Type B pancreatic cell (in vitro differentiated cells): ENCODE measurements around the gene ADAMTSL3. TPM values are rescaled to one million over a fixed set of nuclear protein-coding genes. Genes with fewer than 3 reads are reported as not detected.

Experiments used
- DNase-seq: peaks from one replicate; pipeline ENCODE4 v3.0.0; 2021; ENCODE audit warnings: mixed read lengths; ENCODE audit not compliant: unreplicated experiment; ENCODE audit errors: extremely low spot score
- H3K27ac Mint-ChIP-seq: 2 replicates; pipeline ENCODE4 v1.8.0; 2021; ENCODE audit warnings: mild to moderate bottlenecking, mixed read lengths
- H3K27me3 Mint-ChIP-seq: 2 replicates; pipeline ENCODE4 v1.8.0; 2021; ENCODE audit warnings: mixed read lengths
- H3K36me3 Mint-ChIP-seq: 2 replicates; pipeline ENCODE4 v1.8.0; 2021; ENCODE audit warnings: mixed read lengths
- H3K4me1 Mint-ChIP-seq: one replicate; pipeline ENCODE4 v1.8.0; 2021; ENCODE audit warnings: mixed read lengths; ENCODE audit not compliant: unreplicated experiment
- H3K4me3 Mint-ChIP-seq: 2 replicates; pipeline ENCODE4 v1.8.0; 2021; ENCODE audit warnings: mild to moderate bottlenecking, mixed read lengths
- H3K9me3 Mint-ChIP-seq: 2 replicates; pipeline ENCODE4 v1.8.0; 2021; ENCODE audit warnings: mixed read lengths
- CTCF ChIP-seq: fragments of 200-600 bp; sonication (generic); conservative IDR thresholded peaks from 2 replicates; pipeline ENCODE4 v1.5.0; 2021; ENCODE audit warnings: antibody characterized with exemption, mild to moderate bottlenecking
- total RNA-seq: library from RNA; stranded (reverse); gene quantifications from 2 replicates; pipeline ENCODE4 v1.2.1, GENCODE V29; 2021; ENCODE audit warnings: low replicate concordance

The ADAMTSL3 gene
- total RNA-seq, 1 donor from 2014 or later = 1.9 TPM

GRCh38 chr15:83866692-83867091 is 212.8 kb downstream of the ADAMTSL3 start:
- Mint-ChIP-seq H3K9me3 (no peaks in the 10 kb centered on the region), H3K4me1 (no peaks in the 10 kb centered on the region), H3K4me3 (no peak overlapping the region), H3K27me3 (peaks cover 3% of the 10 kb centered on the region), H3K36me3 (no peaks in the 10 kb centered on the region), H3K27ac (no peak overlapping the region)
- DNase-seq = no peak
- no peak for TF ChIP-seq CTCF

GRCh38 chr15:83869341-83869740 is 215.4 kb downstream of the ADAMTSL3 start:
- no peak for DNase-seq
- peaks cover under 1% of the 10 kb centered on the region for H3K27me3 Mint-ChIP-seq
- H3K27ac Mint-ChIP-seq = no peak overlapping the region
- TF ChIP-seq CTCF = no peak
- no peak overlapping the region for H3K4me3 Mint-ChIP-seq
- H3K36me3 Mint-ChIP-seq = no peaks in the 10 kb centered on the region
- no peaks in the 10 kb centered on the region for H3K9me3 Mint-ChIP-seq
- H3K4me1 Mint-ChIP-seq = no peaks in the 10 kb centered on the region

- H3K4me3 Mint-ChIP-seq = no peak overlapping the region
- no peak for TF ChIP-seq CTCF
- H3K27ac Mint-ChIP-seq = peak overlapping the region; percentile 29
- H3K4me1 Mint-ChIP-seq = no peaks in the 10 kb centered on the region
- H3K36me3 Mint-ChIP-seq = no peaks in the 10 kb centered on the region
- peaks cover 6% of the 10 kb centered on the region for H3K27me3 Mint-ChIP-seq
- H3K9me3 Mint-ChIP-seq = no peaks in the 10 kb centered on the region
- DNase-seq = no peak
Measured at GRCh38 chr15:83871808-83872559, 218.1 kb downstream of the ADAMTSL3 start.

- H3K4me3 Mint-ChIP-seq = no peak overlapping the region
- DNase-seq = no peak
- H3K36me3 Mint-ChIP-seq = no peaks in the 10 kb centered on the region
- no peak overlapping the region for H3K27ac Mint-ChIP-seq
- H3K9me3 Mint-ChIP-seq = no peaks in the 10 kb centered on the region
- TF ChIP-seq CTCF = no peak
- peaks cover 6% of the 10 kb centered on the region for H3K27me3 Mint-ChIP-seq
- no peaks in the 10 kb centered on the region for H3K4me1 Mint-ChIP-seq
Measured at GRCh38 chr15:83873966-83874365, 220.0 kb downstream of the ADAMTSL3 start.

GRCh38 chr15:83880529-83880928 is 226.6 kb downstream of the ADAMTSL3 start:
- no peak for TF ChIP-seq CTCF

More at GRCh38 chr15:83880529-83880928, 226.6 kb downstream of the ADAMTSL3 start:
- Mint-ChIP-seq H3K9me3 (no peaks in the 10 kb centered on the region), H3K4me1 (no peaks in the 10 kb centered on the region), H3K27ac (no peak overlapping the region), H3K36me3 (no peaks in the 10 kb centered on the region), H3K27me3 (peaks cover 3% of the 10 kb centered on the region), H3K4me3 (no peak overlapping the region)
- no peak for DNase-seq
